ENCODE results near the gene CNDP2.
A peak's percentile ranks its signal among the peaks of the same experiment; 100 is the strongest.

Gene CNDP2

GRCh38 chr18:74472312-74472711 lies 23.9 kb upstream of the CNDP2 start:
- DNase-seq, result no peak

GRCh38 chr18:74473976-74474640 lies 22.1 kb upstream of the CNDP2 start:
- no peak for DNase-seq

GRCh38 chr18:74476140-74476539 lies 20.0 kb upstream of the CNDP2 start:
- peak in 34 of 51 donors; percentile 13 to 81 (median 48) for DNase-seq

- DNase-seq, result no peak
Observed at GRCh38 chr18:74477771-74478170, 18.4 kb upstream of the CNDP2 start.

GRCh38 chr18:74478316-74478715 lies 17.8 kb upstream of the CNDP2 start:
- no peak for DNase-seq

GRCh38 chr18:74478880-74479279 lies 17.3 kb upstream of the CNDP2 start:
- no peak for DNase-seq

- DNase-seq, result no peak
Observed at GRCh38 chr18:74479486-74480148, 16.5 kb upstream of the CNDP2 start.

- DNase-seq, result no peak
Observed at GRCh38 chr18:74480149-74480651, 16.0 kb upstream of the CNDP2 start.

GRCh38 chr18:74482697-74483096 lies 13.5 kb upstream of the CNDP2 start:
- DNase-seq, result no peak

- peak in 3 of 51 donors; percentile 12 to 30 (median 22) for DNase-seq
Observed at GRCh38 chr18:74486119-74486849, 9.9 kb upstream of the CNDP2 start.

GRCh38 chr18:74488354-74488753 lies 7.8 kb upstream of the CNDP2 start:
- no peak for DNase-seq

- DNase-seq, result no peak
Observed at GRCh38 chr18:74488864-74489263, 7.3 kb upstream of the CNDP2 start.

GRCh38 chr18:74489676-74490075 lies 6.5 kb upstream of the CNDP2 start:
- no peak for DNase-seq

GRCh38 chr18:74492259-74492658 lies 3.9 kb upstream of the CNDP2 start:
- no peak for DNase-seq

- DNase-seq, result peak in 22 of 51 donors; percentile 11 to 61 (median 36)
Observed at GRCh38 chr18:74493689-74494088, 2.5 kb upstream of the CNDP2 start.

- DNase-seq, result no peak
Observed at GRCh38 chr18:74494514-74494913, 1.6 kb upstream of the CNDP2 start.

- peak in 41 of 51 donors; percentile 21 to 88 (median 71) for DNase-seq
Observed at GRCh38 chr18:74496508-74497323, 553 bp downstream of the CNDP2 start.

- no peak for DNase-seq
Observed at GRCh38 chr18:74497324-74497676, 1.1 kb downstream of the CNDP2 start.

- DNase-seq, result no peak
Observed at GRCh38 chr18:74497778-74498177, 1.6 kb downstream of the CNDP2 start.

- peak in 26 of 51 donors; percentile 12 to 66 (median 33) for DNase-seq
Observed at GRCh38 chr18:74498712-74499627, 2.8 kb downstream of the CNDP2 start.
